ENCODE measurements around the gene NPTX1.

NPTX1 gene

DNA sequence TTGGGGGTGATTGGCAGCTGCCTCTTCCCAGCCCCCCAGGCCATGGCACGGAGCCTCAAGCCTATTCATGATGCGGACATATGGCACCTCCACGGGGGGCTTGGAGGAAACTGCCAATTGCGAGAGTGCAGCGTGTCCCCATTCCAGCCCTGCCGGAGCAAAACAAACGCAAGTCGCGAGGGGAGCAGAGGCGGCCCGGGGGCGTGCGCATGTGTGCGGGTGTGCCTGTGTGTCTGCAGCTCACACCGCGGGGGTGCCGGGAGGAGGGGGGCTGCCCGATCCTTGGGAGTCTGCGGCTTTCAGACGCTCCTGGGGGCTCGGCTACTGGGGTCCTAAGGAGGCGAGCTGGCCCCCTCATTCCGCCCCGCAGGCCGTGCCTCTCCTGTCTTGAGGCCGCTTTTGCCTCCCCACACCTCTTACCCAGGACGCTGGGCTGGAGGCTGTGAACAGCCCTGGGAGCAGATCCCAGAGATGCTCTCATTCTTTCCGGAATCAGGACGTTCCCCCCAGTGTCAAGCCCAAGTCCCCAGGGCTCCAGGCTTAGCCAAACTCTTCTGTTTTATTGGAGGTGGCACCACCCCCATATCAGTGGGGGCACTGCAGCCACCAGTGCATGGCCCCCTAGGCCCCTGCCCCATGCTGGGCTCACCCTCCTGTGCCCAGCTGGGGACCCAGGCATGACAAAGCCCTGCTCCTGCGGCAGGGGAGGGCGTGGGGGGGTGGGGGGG, 32.3 kb downstream of the NPTX1 start:
- DNase-seq (ENCODE audit: low read depth), result no peak

GRCh38 chr17:80443498-80443897, 32.9 kb downstream of the NPTX1 start:
- DNase-seq (ENCODE audit: low read depth), result no peak

DNA sequence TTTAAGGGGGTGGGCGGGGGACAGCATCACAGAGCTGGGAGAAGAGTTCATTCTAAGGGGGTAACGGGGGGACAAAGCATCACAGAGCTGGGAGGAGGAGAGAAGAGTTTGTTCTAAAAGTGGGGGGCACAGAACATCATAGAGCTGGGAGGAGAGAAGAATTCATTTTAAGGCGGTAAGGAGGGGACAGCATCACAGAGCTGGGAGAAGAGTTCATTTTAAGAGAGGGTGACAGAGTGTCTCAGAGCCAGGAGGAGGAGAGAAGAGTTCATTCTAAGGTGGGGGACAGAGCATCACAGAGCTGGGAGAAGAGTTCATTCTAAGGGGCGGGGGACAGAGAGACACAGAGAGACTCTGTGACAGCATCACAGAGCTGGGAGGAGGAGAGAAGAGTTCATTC, 33.6 kb downstream of the NPTX1 start:
- no peak for DNase-seq (ENCODE audit: low read depth)

DNA sequence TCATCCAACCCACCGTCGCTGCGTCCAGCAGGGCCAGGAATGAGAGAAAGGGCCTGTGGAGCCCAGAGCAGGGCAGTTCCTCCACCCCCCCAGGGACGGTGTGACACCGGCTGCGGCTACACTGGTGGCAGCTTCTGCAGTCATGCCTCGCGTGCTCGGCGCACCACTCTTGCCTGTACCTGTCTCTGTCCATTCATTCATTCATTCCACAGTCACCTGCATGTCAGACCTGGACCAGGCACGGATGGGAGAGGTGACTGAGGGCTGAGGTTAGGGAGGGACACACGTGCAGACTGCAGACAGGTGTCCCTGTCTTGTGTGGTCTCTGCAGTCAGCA, 34.1 kb downstream of the NPTX1 start:
- no peak for DNase-seq (ENCODE audit: low read depth)

- DNase-seq (ENCODE audit: low read depth), result no peak
These were observed 34.6 kb downstream of the NPTX1 start for GRCh38 chr17:80441598-80442322.

- peak; percentile 45 for DNase-seq (ENCODE audit: low read depth)
These were observed 35.3 kb downstream of the NPTX1 start for GRCh38 chr17:80441133-80441578.

DNA sequence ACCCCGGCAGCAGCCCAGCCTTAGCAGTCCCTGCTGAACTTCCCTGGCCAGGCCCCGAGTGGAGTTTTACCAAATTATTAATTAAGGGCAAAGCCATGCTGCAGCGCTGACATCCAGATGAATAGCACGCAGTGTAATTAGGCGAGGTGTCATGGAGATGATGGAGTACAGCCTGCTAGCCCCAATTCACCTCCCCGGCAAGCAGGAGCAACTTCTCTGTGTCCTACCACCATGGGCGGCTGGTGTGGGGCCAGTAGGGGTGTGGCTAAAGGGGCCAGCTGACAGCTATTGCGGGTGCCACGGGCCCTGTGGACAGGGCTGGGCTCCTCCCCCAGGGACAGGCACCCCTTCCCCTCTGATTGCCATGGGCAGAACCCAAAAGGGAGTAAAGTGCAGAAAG, 36.9 kb downstream of the NPTX1 start:
- DNase-seq (ENCODE audit: low read depth), result no peak

DNA sequence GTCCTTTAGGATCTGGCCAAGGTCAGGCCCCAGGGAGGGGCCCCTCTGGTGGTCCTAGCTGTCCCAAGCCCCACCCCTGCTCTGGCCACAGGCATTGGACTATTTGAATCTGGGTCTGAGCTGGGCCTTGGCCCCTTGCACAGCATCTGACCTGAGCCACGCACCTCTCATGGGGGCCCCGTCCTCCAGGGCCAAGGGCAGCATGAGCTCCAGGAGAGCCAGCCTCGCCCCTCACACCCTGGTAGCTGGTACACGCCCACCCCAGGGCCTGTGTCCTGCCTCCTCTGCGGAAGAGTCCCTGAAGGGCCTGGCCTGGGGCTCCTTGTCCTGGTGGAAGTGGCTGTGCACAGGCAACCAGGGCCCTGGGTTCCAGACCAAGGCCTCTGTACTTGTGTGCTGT, 37.6 kb downstream of the NPTX1 start:
- no peak for DNase-seq (ENCODE audit: low read depth)

DNA sequence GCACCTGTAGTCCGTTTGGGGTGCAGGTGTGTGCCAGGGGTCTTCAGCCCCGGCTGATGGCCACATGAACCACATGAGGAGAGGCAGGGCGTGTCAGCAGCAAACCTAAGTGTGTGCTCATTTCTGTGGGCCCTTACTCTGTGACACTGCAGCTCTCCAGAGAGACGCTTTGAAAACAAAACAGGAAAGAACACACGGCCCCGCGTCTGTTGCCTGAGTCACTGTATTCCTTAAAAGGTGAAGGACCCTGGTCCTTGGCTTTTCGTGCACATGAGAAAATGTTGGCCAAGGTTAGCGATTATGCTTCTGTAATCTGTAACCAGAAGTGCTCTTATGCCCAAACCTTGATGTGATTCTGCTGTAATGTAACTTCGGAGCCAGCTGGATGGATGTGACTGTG, 38.9 kb downstream of the NPTX1 start:
- no peak for DNase-seq (ENCODE audit: low read depth)

DNA sequence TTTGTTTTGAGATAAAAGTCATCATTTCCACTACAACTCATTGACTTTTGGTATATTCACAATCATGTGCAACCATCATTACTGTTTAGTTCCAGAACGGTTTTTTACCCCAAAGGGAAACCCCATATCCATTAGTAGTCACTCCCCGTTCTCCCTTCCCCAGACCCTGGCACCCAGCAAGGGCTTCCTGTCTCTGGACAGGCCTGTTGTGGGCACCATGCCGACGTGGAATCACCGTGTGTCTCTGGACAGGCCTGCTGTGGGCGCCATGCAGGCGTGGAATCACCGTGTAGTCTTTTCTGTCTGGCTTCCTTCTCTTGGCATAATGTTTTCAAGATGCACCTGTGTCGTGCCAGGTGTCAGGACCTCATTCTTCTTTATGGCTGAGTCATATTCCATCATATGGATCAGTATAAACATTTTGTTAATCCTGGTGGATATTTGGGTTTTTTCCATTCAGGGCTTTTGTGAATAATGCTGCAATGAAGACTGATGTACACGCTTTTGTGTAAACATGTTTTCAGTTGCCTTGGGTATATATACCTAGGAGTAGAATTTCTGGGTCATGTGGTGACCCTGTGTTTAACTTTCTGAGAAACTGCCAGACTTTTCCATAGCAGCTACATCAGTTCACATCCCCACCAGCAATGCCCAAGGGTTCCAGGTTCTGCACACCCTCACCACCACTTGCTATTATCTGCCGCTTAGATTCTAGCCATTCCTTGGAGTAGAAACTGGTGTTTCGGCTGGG, 42.3 kb downstream of the NPTX1 start:
- DNase-seq (ENCODE audit: low read depth), result no peak

GRCh38 chr17:80432961-80433550, 43.4 kb downstream of the NPTX1 start:
- DNase-seq (ENCODE audit: low read depth), result no peak

- DNase-seq (ENCODE audit: low read depth), result no peak
These were observed 44.0 kb downstream of the NPTX1 start for GRCh38 chr17:80432350-80432955.

GRCh38 chr17:80431246-80432195, 44.9 kb downstream of the NPTX1 start:
- no peak for DNase-seq (ENCODE audit: low read depth)

DNA sequence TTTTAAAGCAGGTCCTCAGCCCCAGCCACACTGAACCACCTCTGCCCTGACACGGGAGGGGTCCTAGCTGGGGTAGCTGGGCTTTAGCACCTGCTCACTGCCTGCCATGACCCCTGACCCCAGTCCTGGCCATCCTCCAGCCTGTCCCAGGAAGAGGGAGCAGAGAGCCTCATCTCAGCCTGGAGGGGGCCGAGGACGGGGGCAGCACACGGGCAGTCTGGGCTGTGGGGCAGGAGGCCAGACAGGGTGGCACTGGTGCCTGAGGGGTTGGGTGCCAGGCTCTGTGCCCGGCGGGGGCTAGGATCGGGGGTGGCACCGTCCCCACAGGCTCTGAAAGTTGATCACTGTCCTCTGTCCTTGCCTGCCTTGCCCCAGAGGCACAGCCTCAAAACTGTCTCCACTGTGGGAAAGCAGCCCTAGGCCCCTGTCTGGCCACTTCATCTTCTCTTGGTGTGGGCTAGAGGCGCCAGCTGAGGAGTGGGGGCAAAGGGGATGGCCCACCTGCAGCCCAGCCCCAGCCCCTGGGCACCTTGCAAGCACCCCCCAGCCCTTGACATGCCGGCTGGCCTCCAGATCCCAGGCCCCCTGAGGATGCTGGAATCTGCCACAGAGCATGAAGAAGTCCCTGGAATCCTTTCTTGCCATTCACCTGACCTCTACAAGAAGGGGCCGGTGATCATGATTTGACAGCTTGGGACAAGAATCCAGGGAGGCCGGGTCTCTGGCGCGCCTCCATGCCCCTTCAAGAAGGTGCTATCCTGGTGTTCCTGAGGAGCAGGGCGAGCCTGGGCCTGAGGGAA, 45.8 kb downstream of the NPTX1 start:
- DNase-seq (ENCODE audit: low read depth), result no peak

DNA sequence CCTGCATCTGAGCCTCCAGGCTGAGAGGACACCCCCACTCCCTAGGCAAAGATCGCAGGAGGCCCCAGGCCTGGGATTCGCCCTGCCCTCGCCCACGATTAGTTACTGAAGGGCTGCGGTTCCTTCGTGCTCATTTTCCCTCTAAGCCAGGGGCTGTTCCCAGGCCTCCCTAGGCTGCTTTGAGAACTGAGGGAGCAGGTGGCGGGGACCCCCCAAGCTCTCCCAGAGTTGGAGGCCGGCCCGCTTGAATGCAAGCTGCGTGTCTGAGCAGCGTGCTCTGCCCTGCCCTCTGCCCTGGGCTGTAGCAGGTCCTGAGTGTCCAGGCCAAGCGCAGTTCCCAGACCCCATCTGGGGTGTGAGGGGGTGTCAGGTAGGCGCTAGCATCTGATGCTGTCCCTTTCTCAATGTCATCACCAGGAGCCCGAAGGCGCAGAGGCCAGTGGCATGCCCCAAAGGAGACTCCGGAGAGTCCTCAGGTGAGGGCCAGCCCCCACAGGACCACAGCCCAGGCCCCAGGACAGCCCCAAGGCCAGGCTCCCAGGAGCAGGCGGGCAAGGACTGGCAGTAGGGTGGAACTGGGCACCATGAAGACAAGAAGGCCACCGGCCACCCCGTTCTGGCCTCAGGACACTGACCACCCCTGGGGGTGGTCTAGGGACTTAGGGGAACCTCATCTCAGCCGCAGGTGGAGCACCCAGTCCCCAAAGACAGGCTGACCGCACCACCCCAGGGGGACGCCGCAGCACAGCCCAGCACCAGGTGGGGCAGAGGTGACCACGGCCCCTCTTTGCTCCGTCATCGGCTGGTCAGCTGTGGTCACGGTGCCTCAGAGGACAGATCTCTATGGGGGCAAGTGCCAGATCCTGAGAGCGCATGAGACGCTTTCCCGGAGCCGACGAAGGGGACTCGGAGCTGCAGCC, 46.8 kb downstream of the NPTX1 start:
- DNase-seq (ENCODE audit: low read depth), result no peak

DNA sequence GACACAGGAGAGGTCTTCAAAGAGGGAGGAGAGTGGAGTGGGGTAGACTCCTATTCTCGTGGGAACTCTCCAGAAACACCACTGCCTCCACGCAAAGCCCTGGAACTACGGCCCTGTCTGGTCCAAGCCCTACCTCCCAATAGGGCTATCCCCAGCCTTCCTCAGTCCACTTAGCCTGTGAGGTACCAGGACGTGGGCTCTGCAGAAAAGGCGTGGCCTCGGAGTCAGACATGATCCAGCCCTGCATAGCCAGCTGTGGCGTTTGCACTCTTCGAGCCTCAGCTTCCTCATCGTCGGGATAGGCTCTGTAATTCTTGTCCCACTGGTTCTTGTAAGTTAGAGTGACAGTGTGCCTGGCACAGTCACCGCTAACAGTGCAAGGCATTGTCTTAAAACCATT, 47.6 kb downstream of the NPTX1 start:
- DNase-seq (ENCODE audit: low read depth), result no peak

DNA sequence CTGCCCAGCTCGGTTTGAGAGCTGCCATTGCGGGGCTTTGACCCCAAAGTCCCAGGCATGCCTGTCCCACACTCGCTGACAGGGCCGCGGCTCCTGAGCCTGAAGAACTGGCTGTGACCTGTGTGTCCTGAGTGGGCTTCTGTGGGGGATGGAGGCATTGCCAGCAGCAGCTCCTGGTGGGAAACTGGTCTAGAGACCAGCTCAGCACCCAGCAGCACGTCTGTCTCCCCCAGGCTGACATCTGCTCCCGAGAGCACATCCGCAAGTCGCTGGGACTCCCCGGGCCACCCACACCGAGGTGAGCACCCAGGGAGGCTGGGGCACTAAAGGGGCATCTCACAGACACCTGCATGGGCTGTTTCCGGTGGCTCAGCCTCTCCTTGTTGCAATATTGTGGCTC, 48.0 kb downstream of the NPTX1 start:
- DNase-seq (ENCODE audit: low read depth), result no peak

DNA sequence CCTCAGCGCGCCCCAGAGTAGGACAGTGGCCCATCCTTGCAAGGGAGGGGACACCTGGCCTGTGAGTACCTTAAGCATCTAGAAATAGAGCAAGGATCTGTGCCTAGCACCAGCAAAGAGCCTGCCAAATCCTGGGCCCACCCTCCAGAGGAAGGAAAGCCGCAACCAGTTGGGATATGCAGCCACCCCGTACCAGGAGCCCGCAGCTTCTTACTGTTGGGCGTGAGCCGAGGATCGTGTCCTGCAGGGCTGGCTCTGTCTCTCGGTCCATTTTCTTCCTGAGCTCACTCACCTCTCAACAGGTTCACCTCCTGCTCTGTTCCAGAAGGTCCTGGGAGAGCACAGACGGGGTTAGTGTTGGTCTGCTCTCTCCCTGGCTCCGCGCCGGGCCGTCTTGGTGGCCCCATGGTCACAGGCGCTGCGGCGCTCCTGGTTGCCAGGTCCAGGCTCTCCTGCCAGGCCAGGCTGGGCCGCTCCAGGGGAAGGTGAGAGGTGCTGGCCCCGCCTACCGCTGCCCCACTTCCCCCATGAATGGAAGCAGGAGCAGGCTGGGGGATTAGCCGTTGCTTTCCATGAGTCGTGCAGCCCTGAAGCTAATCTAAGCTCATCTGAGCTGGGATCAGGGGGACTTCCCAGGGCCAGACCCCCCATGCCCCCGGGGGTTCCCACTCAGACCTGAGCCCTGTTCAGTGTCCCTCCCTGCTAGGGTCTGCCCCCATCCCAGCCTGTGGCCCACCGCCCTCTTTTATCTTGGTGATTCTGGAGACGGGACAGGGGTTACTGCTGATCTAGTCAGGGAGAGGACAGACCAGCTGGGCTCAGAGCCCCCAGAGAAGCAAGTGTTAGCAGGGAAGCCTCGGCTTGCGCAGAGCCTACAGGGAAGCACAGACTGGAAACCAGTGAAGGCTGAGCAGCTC, 48.8 kb downstream of the NPTX1 start:
- DNase-seq (ENCODE audit: low read depth), result no peak
